Lower lobe of right lung (tissue), 2 donors: ENCODE data around the gene GTF2F2. TPM values are rescaled to one million over a fixed set of nuclear protein-coding genes. Genes with fewer than 3 reads are reported as not detected.
A peak's percentile ranks its signal among the peaks of the same experiment; 100 is the strongest.

ENCODE experiments used
- ATAC-seq, 2 donors: fragments of 200-7000 bp; cut with Tn5 transposase; one replicate each; pipeline ENCODE4 v1.9.1; 2020 to 2022; ENCODE audit warnings: mild to moderate bottlenecking in 2 of 2, moderate library complexity in 2 of 2
- DNase-seq: peaks from one replicate; pipeline ENCODE4 v3.0.0-alpha.2; 2020
- H3K27ac ChIP-seq: fragments of 200-600 bp; one replicate; pipeline ENCODE4 v1.8.0; 2022
- H3K27me3 ChIP-seq: fragments of 200-600 bp; one replicate; pipeline ENCODE4 v1.8.0; 2022; ENCODE audit warnings: low read depth
- H3K36me3 ChIP-seq: fragments of 200-600 bp; one replicate; pipeline ENCODE4 v1.8.0; 2022; ENCODE audit warnings: mild to moderate bottlenecking
- H3K4me1 ChIP-seq: fragments of 200-600 bp; one replicate; pipeline ENCODE4 v1.8.0; 2022
- H3K4me3 ChIP-seq: fragments of 200-600 bp; one replicate; pipeline ENCODE4 v1.8.0; 2022; ENCODE audit warnings: mild to moderate bottlenecking
- H3K9me3 ChIP-seq: fragments of 200-600 bp; one replicate; pipeline ENCODE4 v1.8.0; 2022
- CTCF ChIP-seq: fragments of 200-600 bp; IDR thresholded peaks from one replicate; pipeline ENCODE4 v1.8.0; 2022; ENCODE audit warnings: antibody characterized with exemption, mild to moderate bottlenecking
- intact Hi-C: fragments of 100-400 bp; cut with DNase I; formaldehyde crosslinking; loops from one replicate; pipeline ENCODE4 v1.11.0; 2022
- total RNA-seq: library from RNA; stranded (reverse); fragmentation: NEBNext Ultra II Directional; extraction: Animal tissue kit (Norgen Biotek cat#: 25700); gene quantifications from one replicate; pipeline ENCODE4 v1.2.1, GENCODE V29; 2021
- donor health status: DM: no; HTN: yes; CAD: no; lungs with severe emphysema.

GTF2F2 gene
- total RNA-seq, 1 donor from 2014 or later, result 15.2 TPM

GRCh38 chr13:45320876-45321629 is 200.7 kb downstream of the GTF2F2 start:
- Histone ChIP-seq H3K9me3 (no peaks in the 10 kb centered on the region), H3K27me3 (no peaks in the 10 kb centered on the region), H3K4me1 (peaks cover 25% of the 10 kb centered on the region), H3K36me3 (no peaks in the 10 kb centered on the region), H3K27ac (no peak overlapping the region), H3K4me3 (no peak overlapping the region)
- TF ChIP-seq CTCF, result no peak
- DNase-seq (peak; percentile 67), ATAC-seq (peak; percentile 54 to 79)
- intact Hi-C loops, result no loop called here

- ATAC-seq (peak; percentile 45 to 58), DNase-seq (no peak)
- Histone ChIP-seq H3K4me3 (no peak overlapping the region), H3K4me1 (peaks cover 59% of the 10 kb centered on the region), H3K36me3 (no peaks in the 10 kb centered on the region), H3K9me3 (no peaks in the 10 kb centered on the region), H3K27ac (peak overlapping the region; percentile 48), H3K27me3 (no peaks in the 10 kb centered on the region)
- intact Hi-C loops, result no loop called here
- no peak for TF ChIP-seq CTCF
Observed at GRCh38 chr13:45325806-45326205, 205.5 kb downstream of the GTF2F2 start.

GRCh38 chr13:45327253-45327955 is 207.1 kb downstream of the GTF2F2 start:
- DNase-seq (no peak), ATAC-seq (no peak)
- H3K9me3 ChIP-seq, result no peaks in the 10 kb centered on the region
- peaks cover 59% of the 10 kb centered on the region for H3K4me1 ChIP-seq
- no peaks in the 10 kb centered on the region for H3K36me3 ChIP-seq
- H3K27me3 ChIP-seq, result no peaks in the 10 kb centered on the region
- H3K27ac ChIP-seq, result peak overlapping the region; percentile 48
- intact Hi-C loops, result no loop called here
- H3K4me3 ChIP-seq, result no peak overlapping the region
- TF ChIP-seq CTCF, result no peak

- H3K36me3 ChIP-seq, result peaks cover 5% of the 10 kb centered on the region
- intact Hi-C loops, result no loop called here
- no peaks in the 10 kb centered on the region for H3K27me3 ChIP-seq
- H3K4me3 ChIP-seq, result peak overlapping the region; percentile 32
- no peak for DNase-seq
- ATAC-seq, result no peak
- peak overlapping the region; percentile 80 for H3K27ac ChIP-seq
- peaks cover 71% of the 10 kb centered on the region for H3K4me1 ChIP-seq
- H3K9me3 ChIP-seq, result no peaks in the 10 kb centered on the region
- TF ChIP-seq CTCF, result no peak
Observed at GRCh38 chr13:45328661-45329111, 208.4 kb downstream of the GTF2F2 start.

- ATAC-seq (no peak), DNase-seq (no peak)
- Histone ChIP-seq H3K9me3 (no peaks in the 10 kb centered on the region), H3K36me3 (peaks cover 29% of the 10 kb centered on the region), H3K27me3 (no peaks in the 10 kb centered on the region), H3K4me3 (no peak overlapping the region), H3K27ac (no peak overlapping the region), H3K4me1 (peaks cover 83% of the 10 kb centered on the region)
- no peak for TF ChIP-seq CTCF
- intact Hi-C loops, result no loop called here
Observed at GRCh38 chr13:45331123-45331619, 210.9 kb downstream of the GTF2F2 start.
